Ectodermal cell (in vitro differentiated cells): ENCODE results near the gene EDNRA.
A peak's percentile ranks its signal among the peaks of the same experiment; 100 is the strongest.

Source experiments
- H3K27ac ChIP-seq: 2 replicates; pipeline ENCODE4 v1.7.0; 2013; ENCODE audit warnings: mild to moderate bottlenecking, low read depth, low read length; ENCODE audit not compliant: insufficient read depth, poor library complexity, severe bottlenecking
- H3K27me3 ChIP-seq: 2 replicates; pipeline ENCODE4 v1.7.0; 2013; ENCODE audit warnings: mild to moderate bottlenecking, low read length; ENCODE audit not compliant: insufficient read depth, control insufficient read depth, poor library complexity, severe bottlenecking
- H3K36me3 ChIP-seq: one replicate; pipeline ENCODE4 v1.7.0; 2013; ENCODE audit warnings: low read length; ENCODE audit not compliant: control insufficient read depth, insufficient read depth
- H3K4me1 ChIP-seq: one replicate; pipeline ENCODE4 v1.7.0; 2013; ENCODE audit warnings: low read length; ENCODE audit not compliant: control insufficient read depth, insufficient read depth
- H3K4me3 ChIP-seq: 2 replicates; pipeline ENCODE4 v1.7.0; 2013; ENCODE audit warnings: low read depth, low read length, control low read depth; ENCODE audit not compliant: insufficient read depth
- H3K9me3 ChIP-seq: 2 replicates; pipeline ENCODE4 v1.7.0; 2013; ENCODE audit warnings: mild to moderate bottlenecking, low read length, moderate library complexity; ENCODE audit not compliant: control insufficient read depth
- WGBS, 2 experiments: methylation state at CpG; one replicate each; pipeline ENCODE4 v1.1.7; 2013; ENCODE audit warnings: missing lambda C conversion rate in 2 of 2; 5-methylcytosine and 5-hydroxymethylcytosine counted together

The EDNRA gene

GRCh38 chr4:147479376-147479775, 1.5 kb upstream of the EDNRA start:
- Histone ChIP-seq H3K27ac (no peak overlapping the region), H3K4me3 (no peak overlapping the region), H3K36me3 (no peaks in the 10 kb centered on the region), H3K27me3 (peaks cover 32% of the 10 kb centered on the region), H3K9me3 (no peaks in the 10 kb centered on the region), H3K4me1 (no peaks in the 10 kb centered on the region)
- 98% methylated on average over 2 of the region's 2 CpGs for WGBS, 2 experiments

- Histone ChIP-seq H3K36me3 (no peaks in the 10 kb centered on the region), H3K4me1 (no peaks in the 10 kb centered on the region), H3K4me3 (no peak overlapping the region), H3K27me3 (peaks cover 32% of the 10 kb centered on the region), H3K9me3 (no peaks in the 10 kb centered on the region), H3K27ac (no peak overlapping the region)
- WGBS, 2 experiments = 94% methylated on average over 5 of the region's 5 CpGs
Measured at GRCh38 chr4:147479786-147480185, 1.1 kb upstream of the EDNRA start.

- Histone ChIP-seq H3K9me3 (no peaks in the 10 kb centered on the region), H3K27ac (no peak overlapping the region)
Measured at GRCh38 chr4:147480502-147480890, 401 bp upstream of the EDNRA start.

GRCh38 chr4:147481577-147482109, 746 bp downstream of the EDNRA start:
- WGBS, 2 experiments = 5% methylated on average over 13 of the region's 13 CpGs
- Histone ChIP-seq H3K4me3 (peak overlapping the region; percentile 67), H3K9me3 (no peaks in the 10 kb centered on the region), H3K27me3 (peaks cover 32% of the 10 kb centered on the region), H3K4me1 (no peaks in the 10 kb centered on the region), H3K27ac (no peak overlapping the region), H3K36me3 (no peaks in the 10 kb centered on the region)

More at GRCh38 chr4:147480502-147480890, 401 bp upstream of the EDNRA start:
- Histone ChIP-seq H3K4me3 (peak overlapping the region; percentile 67), H3K27me3 (peaks cover 32% of the 10 kb centered on the region), H3K36me3 (no peaks in the 10 kb centered on the region), H3K4me1 (no peaks in the 10 kb centered on the region)
- WGBS, 2 experiments = 82 to 85% methylated on average over 11 of the region's 11 CpGs

GRCh38 chr4:147482281-147482680, 1.4 kb downstream of the EDNRA start:
- peaks cover 32% of the 10 kb centered on the region for H3K27me3 ChIP-seq
- 93 to 100% methylated on average over 1 of the region's 2 CpGs for WGBS, 2 experiments
- H3K9me3 ChIP-seq = no peaks in the 10 kb centered on the region
- H3K36me3 ChIP-seq = no peaks in the 10 kb centered on the region
- H3K4me1 ChIP-seq = no peaks in the 10 kb centered on the region
- H3K27ac ChIP-seq = no peak overlapping the region
- H3K4me3 ChIP-seq = peak overlapping the region; percentile 67

GRCh38 chr4:147485167-147485566, 4.3 kb downstream of the EDNRA start:
- Histone ChIP-seq H3K4me3 (no peak overlapping the region), H3K4me1 (no peaks in the 10 kb centered on the region), H3K36me3 (no peaks in the 10 kb centered on the region), H3K27me3 (peaks cover 29% of the 10 kb centered on the region), H3K9me3 (no peaks in the 10 kb centered on the region), H3K27ac (no peak overlapping the region)
- 96 to 100% methylated on average over 2 of the region's 2 CpGs for WGBS, 2 experiments

GRCh38 chr4:147487616-147488015, 6.7 kb downstream of the EDNRA start:
- Histone ChIP-seq H3K9me3 (no peaks in the 10 kb centered on the region), H3K27ac (no peak overlapping the region), H3K36me3 (no peaks in the 10 kb centered on the region), H3K27me3 (peaks cover 4% of the 10 kb centered on the region), H3K4me1 (no peaks in the 10 kb centered on the region), H3K4me3 (no peak overlapping the region)

- no peaks in the 10 kb centered on the region for H3K36me3 ChIP-seq
- no peak overlapping the region for H3K27ac ChIP-seq
- no peaks in the 10 kb centered on the region for H3K9me3 ChIP-seq
- 83 to 94% methylated on average over 1 of the region's 1 CpG for WGBS, 2 experiments
- H3K4me3 ChIP-seq = no peak overlapping the region
- H3K4me1 ChIP-seq = no peaks in the 10 kb centered on the region
- no peaks in the 10 kb centered on the region for H3K27me3 ChIP-seq
Measured at GRCh38 chr4:147488556-147488955, 7.7 kb downstream of the EDNRA start.

GRCh38 chr4:147491086-147491485, 10.2 kb downstream of the EDNRA start:
- Histone ChIP-seq H3K4me3 (no peak overlapping the region), H3K27ac (no peak overlapping the region), H3K27me3 (no peaks in the 10 kb centered on the region), H3K4me1 (no peaks in the 10 kb centered on the region), H3K36me3 (no peaks in the 10 kb centered on the region), H3K9me3 (no peaks in the 10 kb centered on the region)
- 98% methylated on average over 2 of the region's 2 CpGs for WGBS, 2 experiments

- Histone ChIP-seq H3K27me3 (no peaks in the 10 kb centered on the region), H3K4me1 (no peaks in the 10 kb centered on the region), H3K9me3 (no peaks in the 10 kb centered on the region), H3K36me3 (no peaks in the 10 kb centered on the region), H3K27ac (no peak overlapping the region), H3K4me3 (no peak overlapping the region)
- WGBS, 2 experiments = 80 to 96% methylated on average over 1 of the region's 2 CpGs
Measured at GRCh38 chr4:147492306-147492705, 11.4 kb downstream of the EDNRA start.

GRCh38 chr4:147492761-147493160, 11.9 kb downstream of the EDNRA start:
- Histone ChIP-seq H3K4me3 (no peak overlapping the region), H3K36me3 (no peaks in the 10 kb centered on the region), H3K9me3 (no peaks in the 10 kb centered on the region), H3K27me3 (no peaks in the 10 kb centered on the region), H3K27ac (no peak overlapping the region), H3K4me1 (no peaks in the 10 kb centered on the region)
- WGBS, 2 experiments = 89 to 90% methylated on average over 6 of the region's 6 CpGs
